Spleen (tissue), 7 donors: ENCODE results near the gene TMEM120B.
"Not testable (repeated sequence)": the region's sequence is repeated elsewhere in the genome, so short reads cannot be mapped to it uniquely, and the experiment has no call there.

Experiments
- CTCF ChIP-seq, 11 experiments: fragments of 200-600 bp in 7 of 11; fragments of 450-650 bp in 4 of 11; sonication (generic) in 4 of 11; IDR thresholded peaks in 8 of 11; conservative IDR thresholded peaks in 3 of 11; 1 replicate in 7 of 11; 2 replicates in 4 of 11; pipeline versions ENCODE4 v1.4.0 to v1.8.0; 2016 to 2021; ENCODE audit warnings: antibody characterized with exemption in 11 of 11, inconsistent platforms in 4 of 11, mild to moderate bottlenecking in 1 of 11
- POLR2AphosphoS5 ChIP-seq, 3 donors: sonication (generic); formaldehyde crosslinking; IDR thresholded peaks; one replicate each; pipeline ENCODE4 v1.5.1; 2017; ENCODE audit warnings: antibody characterized with exemption in 3 of 3
- donor health status: DM: no; HTN: no; CAD: no; lungs with moderate emphysema.
- donor health status: DM: no; HTN: no; CAD: no.
- donor health status: DM: no; HTN: no; CAD: no.

- TF ChIP-seq CTCF (IDR thresholded peaks at IDR 0.05 in 8 of 11, conservative IDR thresholded peaks at IDR 0.05 in 3 of 11); POLR2AphosphoS5 (IDR thresholded peaks at IDR 0.05): not testable (repeated sequence)
These were observed 78.2 kb downstream of the TMEM120B start for GRCh38 chr12:121790785-121791184.
